ENCODE measurements around the gene ZNF771. TPM values are rescaled to one million over a fixed set of nuclear protein-coding genes. Genes with fewer than 3 reads are reported as not detected.

ZNF771 gene
- total and polyA plus RNA-seq, 2 donors (not counting 3 experiments of a cell fraction or from before 2014, with no cell fraction given) = 11.7 to 16.8 TPM

DNA sequence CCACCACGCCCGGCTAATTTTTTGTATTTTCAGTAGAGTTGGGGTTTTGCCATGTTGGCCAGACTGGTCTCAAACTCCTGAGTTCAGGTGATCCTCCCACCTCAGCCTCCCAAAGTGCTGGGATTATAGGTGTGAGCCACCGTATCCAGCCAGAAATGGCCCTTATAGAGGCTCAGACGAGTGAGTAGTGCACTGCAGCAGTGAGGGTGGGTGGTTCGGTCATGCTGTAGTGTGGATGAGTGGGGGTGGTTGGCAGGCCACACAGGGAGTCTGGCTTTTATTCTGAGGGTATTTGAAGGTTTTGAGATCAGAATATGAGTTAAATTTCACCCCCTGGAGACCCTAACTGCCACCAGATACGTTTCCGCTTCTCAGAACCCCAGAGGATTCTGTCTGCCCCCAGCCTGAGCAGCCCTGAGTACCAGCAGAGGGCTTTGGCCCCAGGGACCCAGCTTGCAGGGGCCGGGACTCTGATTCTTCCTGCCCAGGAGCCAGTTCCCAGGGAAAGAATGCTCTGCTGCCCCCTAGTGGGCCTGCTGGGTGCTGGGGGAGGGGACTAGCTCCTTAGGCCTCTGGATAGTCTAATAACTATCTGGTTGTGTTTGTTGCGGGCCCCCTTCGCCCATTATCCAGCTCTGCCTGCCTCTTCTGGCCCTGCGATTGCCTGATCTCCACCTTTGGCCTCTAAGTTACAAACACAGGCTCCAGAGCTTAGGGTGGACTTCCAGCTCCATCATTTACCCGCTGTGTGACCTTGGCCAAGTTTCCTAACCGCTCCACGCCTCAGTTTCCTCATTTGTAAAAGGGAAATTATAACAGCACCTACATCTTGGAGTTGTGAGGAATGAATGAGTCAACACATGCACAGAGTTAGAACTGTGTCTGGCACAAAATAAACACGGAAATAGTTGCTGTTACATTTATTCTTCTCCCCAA is 2.0 kb downstream of the ZNF771 start:
- no peak overlapping the region for H3K27ac ChIP-seq (ENCODE audit: insufficient read depth, low read depth, low read length)
- H3K9ac ChIP-seq (replicated peaks; ENCODE audit: extremely low read depth, insufficient read depth, low read length) = no peak overlapping the region
- H3K4me3 ChIP-seq (replicated peaks in 1 of 3; ENCODE audit: insufficient read depth in 1 of 3, low read depth in 1 of 3, low read length in 3 of 3) = no peak overlapping the region
- H3K4me1 ChIP-seq (ENCODE audit: control insufficient read depth, extremely low read depth, insufficient read depth, low read length) = peaks cover 22% of the 10 kb centered on the region
- no peak overlapping the region for H3K4me2 ChIP-seq (ENCODE audit: insufficient read depth, low read length)
- FAIRE-seq = peak; percentile 80
- H3K36me3 ChIP-seq (ENCODE audit: control insufficient read depth in 2 of 2, extremely low read depth in 1 of 2, insufficient read depth in 2 of 2, low read length in 2 of 2) = peaks cover 6 to 9% of the 10 kb centered on the region in 2 experiments
- dilution Hi-C loops (cut with MboI; ENCODE audit: extremely low pct_ligation_motif_present, low sequenced_read_pairs) (no loop called here), intact Hi-C loops (cut with micrococcal nuclease) (loop anchor here (1.0 to 10.0 kb wide), 5 partner anchors 9 to 315 kb away; partner anchors contain the start of genes TBC1D10B, TBX6, YPEL3 and ZNF48)
- H3K79me2 ChIP-seq (ENCODE audit: control insufficient read depth, insufficient read depth, low read length) = peaks cover 3% of the 10 kb centered on the region
- ChIA-PET CTCF (interaction anchor here (0.5 to 5.3 kb wide), 35 partner anchors 8 to 344 kb away, joined by 3 to 62 read pairs (median 5); partner anchors contain the start of genes ALDOA, CD2BP2, CORO1A and DCTPP1), POLR2A (interaction anchor here (1.6 kb wide), 1 partner anchor 39 kb away, joined by 6 read pairs; the partner anchor contains the start of gene TBC1D10B)
- peak; percentile 89 for DNase-seq (ENCODE audit: low read depth, low spot score)
- H3K9me1 ChIP-seq (replicated peaks; ENCODE audit: control insufficient read depth, extremely low read depth, insufficient read depth, low read length) = no peaks in the 10 kb centered on the region
- no TSS peak for BruUV-seq (replicated peaks)
- H3K9me3 ChIP-seq (replicated peaks; ENCODE audit: control insufficient read depth, insufficient read depth, low read length) = no peaks in the 10 kb centered on the region
- no peaks in the 10 kb centered on the region for H3K27me3 ChIP-seq (ENCODE audit: control insufficient read depth in 2 of 2, insufficient read depth in 2 of 2, low read length in 2 of 2)
- TF ChIP-seq, protein P1, sequence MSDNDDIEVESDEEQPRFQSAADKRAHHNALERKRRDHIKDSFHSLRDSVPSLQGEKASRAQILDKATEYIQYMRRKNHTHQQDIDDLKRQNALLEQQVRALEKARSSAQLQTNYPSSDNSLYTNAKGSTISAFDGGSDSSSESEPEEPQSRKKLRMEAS (IDR thresholded peaks at IDR 0.05; ENCODE audit: insufficient read depth, insufficient read length) = no peak
- TF ChIP-seq FOS (IDR thresholded peaks at IDR 0.05; ENCODE audit: borderline replicate concordance, insufficient read depth, low read length) = no peak
- TF ChIP-seq, protein P2, sequence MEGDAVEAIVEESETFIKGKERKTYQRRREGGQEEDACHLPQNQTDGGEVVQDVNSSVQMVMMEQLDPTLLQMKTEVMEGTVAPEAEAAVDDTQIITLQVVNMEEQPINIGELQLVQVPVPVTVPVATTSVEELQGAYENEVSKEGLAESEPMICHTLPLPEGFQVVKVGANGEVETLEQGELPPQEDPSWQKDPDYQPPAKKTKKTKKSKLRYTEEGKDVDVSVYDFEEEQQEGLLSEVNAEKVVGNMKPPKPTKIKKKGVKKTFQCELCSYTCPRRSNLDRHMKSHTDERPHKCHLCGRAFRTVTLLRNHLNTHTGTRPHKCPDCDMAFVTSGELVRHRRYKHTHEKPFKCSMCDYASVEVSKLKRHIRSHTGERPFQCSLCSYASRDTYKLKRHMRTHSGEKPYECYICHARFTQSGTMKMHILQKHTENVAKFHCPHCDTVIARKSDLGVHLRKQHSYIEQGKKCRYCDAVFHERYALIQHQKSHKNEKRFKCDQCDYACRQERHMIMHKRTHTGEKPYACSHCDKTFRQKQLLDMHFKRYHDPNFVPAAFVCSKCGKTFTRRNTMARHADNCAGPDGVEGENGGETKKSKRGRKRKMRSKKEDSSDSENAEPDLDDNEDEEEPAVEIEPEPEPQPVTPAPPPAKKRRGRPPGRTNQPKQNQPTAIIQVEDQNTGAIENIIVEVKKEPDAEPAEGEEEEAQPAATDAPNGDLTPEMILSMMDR (IDR thresholded peaks at IDR 0.05; ENCODE audit: extremely low read depth in 1 of 2, insufficient read depth in 1 of 2, low read depth in 1 of 2, low read length in 2 of 2) = peak; percentile 97 to 98
- no peak for TF ChIP-seq MYC (IDR thresholded peaks at IDR 0.05; ENCODE audit: low read depth, low read length)
- TF ChIP-seq POLR2AphosphoS5 (IDR thresholded peaks at IDR 0.05; ENCODE audit: insufficient read depth, low read depth, low read length) = peak; percentile 45
- TF ChIP-seq JUN (IDR thresholded peaks at IDR 0.05; ENCODE audit: borderline replicate concordance, insufficient read depth, insufficient read length, low read depth) = no peak
- H2AFZ ChIP-seq (ENCODE audit: low read depth, low read length) = no peak overlapping the region
- no peaks in the 10 kb centered on the region for H4K20me1 ChIP-seq (replicated peaks; ENCODE audit: control insufficient read depth, extremely low read depth, insufficient read depth, low read length)

All from endothelial cell of umbilical vein (primary cell).